CD8-positive, alpha-beta memory T cell (primary cell): ENCODE data around the gene CA12. TPM values are rescaled to one million over a fixed set of nuclear protein-coding genes. Genes with fewer than 3 reads are reported as not detected.

Experiments used
- CTCF ChIA-PET: fragments of 350-600 bp; sonication (Branson Sonifier 250); formaldehyde crosslinking; loops from one replicate; lab custom pipeline; 2021; ENCODE audit warnings: antibody characterized with exemption; lab: Charles Lee
- POLR2A ChIA-PET: fragments of 350-600 bp; sonication (Branson Sonifier 250); formaldehyde crosslinking; loops from one replicate; lab custom pipeline; 2021; ENCODE audit warnings: antibody characterized with exemption; lab: Charles Lee
- DNase-seq, 5 donors: peaks; one replicate each; pipeline versions ENCODE4 v3.0.0 to v3.0.0-alpha.2; 2020 to 2022; ENCODE audit warnings: mixed read lengths in 1 of 5
- H3K27ac ChIP-seq: one replicate; pipeline ENCODE4 v1.7.0; 2013; ENCODE audit warnings: low read depth, mild to moderate bottlenecking, low read length, moderate library complexity
- H3K27me3 ChIP-seq: 2 replicates; pipeline ENCODE4 v1.7.0; 2013; ENCODE audit warnings: low read length, mild to moderate bottlenecking; ENCODE audit not compliant: insufficient read depth, poor library complexity, severe bottlenecking
- H3K36me3 ChIP-seq: 2 replicates; pipeline ENCODE4 v1.7.0; 2013; ENCODE audit warnings: mild to moderate bottlenecking, low read length, moderate library complexity; ENCODE audit not compliant: insufficient read depth
- H3K4me1 ChIP-seq: 2 replicates; pipeline ENCODE4 v1.7.0; 2013; ENCODE audit warnings: mild to moderate bottlenecking, low read length, moderate library complexity; ENCODE audit not compliant: insufficient read depth
- H3K4me3 ChIP-seq: 2 replicates; pipeline ENCODE4 v1.7.0; 2013; ENCODE audit warnings: mild to moderate bottlenecking, low read length
- H3K9me3 ChIP-seq: 2 replicates; pipeline ENCODE4 v1.7.0; 2013; ENCODE audit warnings: mild to moderate bottlenecking, low read length
- H3K27ac Mint-ChIP-seq, 8 donors: one replicate each; pipeline ENCODE4 v1.8.0; 2020 to 2021; ENCODE audit warnings: mixed read lengths in 8 of 8, mild to moderate bottlenecking in 6 of 8, inconsistent platforms in 3 of 8, moderate library complexity in 3 of 8
- H3K27me3 Mint-ChIP-seq, 2 donors: one replicate each; pipeline ENCODE4 v1.8.0; 2020 to 2021; ENCODE audit warnings: mixed read lengths in 2 of 2, mild to moderate bottlenecking in 1 of 2, moderate library complexity in 1 of 2
- H3K36me3 Mint-ChIP-seq, 3 donors: one replicate each; pipeline ENCODE4 v1.8.0; 2020 to 2021; ENCODE audit warnings: mixed read lengths in 3 of 3, inconsistent platforms in 1 of 3, mild to moderate bottlenecking in 1 of 3
- H3K4me1 Mint-ChIP-seq, 3 donors: one replicate each; pipeline ENCODE4 v1.8.0; 2020 to 2021; ENCODE audit warnings: mixed read lengths in 3 of 3, inconsistent platforms in 1 of 3, mild to moderate bottlenecking in 1 of 3
- H3K4me3 Mint-ChIP-seq, 7 donors: one replicate each; pipeline ENCODE4 v1.8.0; 2020 to 2021; ENCODE audit warnings: mixed read lengths in 7 of 7, mild to moderate bottlenecking in 6 of 7, moderate library complexity in 4 of 7, inconsistent platforms in 2 of 7
- H3K9me3 Mint-ChIP-seq, 5 donors: one replicate each; pipeline ENCODE4 v1.8.0; 2020 to 2022; ENCODE audit warnings: mixed read lengths in 5 of 5, mild to moderate bottlenecking in 3 of 5, moderate library complexity in 2 of 5, inconsistent platforms in 1 of 5
- polyA plus RNA-seq: library from polyadenylated mRNA; unstranded; fragments of 300-500 nt; fragmentation: Illumina TruSeq; gene quantifications from one replicate; pipeline ENCODE4 v1.2.3, GENCODE V29; 2021
- total RNA-seq, 2 experiments: library from RNA; stranded (reverse); gene quantifications; one replicate each; pipeline ENCODE4 v1.2.3, GENCODE V29; 2021

Gene CA12
- total and polyA plus RNA-seq, 3 experiments from 2014 or later: 0.08 TPM; not detected in 2

DNA sequence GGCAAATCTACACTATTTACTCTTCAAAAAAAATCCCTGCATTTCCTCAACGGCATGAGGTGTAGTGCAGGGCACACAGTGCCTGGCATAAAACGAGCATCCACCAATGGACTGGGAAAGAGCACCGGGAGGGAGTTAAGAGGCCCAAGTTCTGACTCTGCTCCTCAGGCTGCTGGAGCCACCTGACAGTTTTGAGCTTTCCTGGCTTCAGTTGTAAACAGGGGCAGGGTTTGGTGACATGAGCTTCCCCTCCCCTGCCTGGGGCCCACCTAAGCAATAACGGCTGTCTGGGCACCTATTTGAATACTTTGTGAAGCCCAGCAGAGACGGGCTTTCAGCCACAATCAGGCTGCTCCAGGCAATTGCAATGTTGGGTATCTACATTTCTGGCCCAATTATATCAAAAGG is 16.4 kb downstream of the CA12 start:
- Histone ChIP-seq H3K4me3 (no peak overlapping the region), H3K9me3 (no peaks in the 10 kb centered on the region), H3K27ac (no peak overlapping the region), H3K36me3 (no peaks in the 10 kb centered on the region), H3K4me1 (no peaks in the 10 kb centered on the region), H3K27me3 (no peaks in the 10 kb centered on the region)
- DNase-seq: no peak
- Mint-ChIP-seq H3K4me1 (no peaks in the 10 kb centered on the region), H3K27me3 (peaks cover 9 to 21% of the 10 kb centered on the region in 2 donors), H3K27ac (no peak overlapping the region), H3K36me3 (no peaks in the 10 kb centered on the region), H3K9me3 (no peaks in the 10 kb centered on the region), H3K4me3 (no peak overlapping the region)
- POLR2A ChIA-PET: no interaction called here
- CTCF ChIA-PET: no interaction called here

DNA sequence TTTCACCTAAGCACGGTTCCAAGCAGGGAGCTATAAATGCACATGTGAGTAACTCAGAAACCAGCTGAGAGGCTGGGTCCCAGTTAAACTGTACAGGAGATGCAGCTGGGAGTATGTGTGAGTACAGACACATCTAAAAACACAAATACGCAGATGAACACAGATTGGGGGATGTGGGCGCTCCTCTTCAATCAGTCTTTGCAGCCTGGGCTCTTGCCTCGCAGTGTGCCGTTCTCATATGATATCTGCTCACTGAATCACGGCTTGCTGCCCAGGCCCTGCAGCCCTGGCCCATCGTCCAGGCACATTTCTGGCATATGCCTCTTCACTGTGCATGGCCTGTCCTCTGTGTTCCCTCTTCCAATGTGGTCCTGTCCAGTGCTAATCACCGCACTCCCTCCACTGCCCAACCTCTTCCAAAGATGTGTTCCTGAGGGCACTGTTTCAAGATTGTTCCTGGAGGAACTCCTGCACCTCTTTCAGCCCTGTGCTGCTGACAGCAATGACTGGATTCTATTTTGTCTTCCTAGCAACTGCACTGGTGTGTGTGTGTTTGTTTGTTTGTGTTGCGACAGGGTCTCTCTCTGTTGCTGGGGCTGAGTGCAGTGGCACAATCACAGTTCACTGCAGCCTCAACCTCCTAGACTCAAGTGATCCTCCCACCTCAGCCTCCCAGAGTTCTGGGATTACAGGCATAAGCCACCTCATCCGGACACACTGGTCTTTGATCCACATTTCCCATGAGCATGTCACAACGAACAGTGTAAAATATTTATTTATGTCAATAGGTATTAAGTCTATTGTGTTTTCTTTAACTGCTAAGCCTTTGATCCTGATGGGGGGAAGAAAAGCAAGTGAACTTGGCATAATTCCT is 17.0 kb downstream of the CA12 start:
- no peaks in the 10 kb centered on the region for H3K36me3 Mint-ChIP-seq
- no peaks in the 10 kb centered on the region for H3K36me3 ChIP-seq
- peaks cover 10 to 21% of the 10 kb centered on the region in 2 donors for H3K27me3 Mint-ChIP-seq
- no peak for DNase-seq
- no peak overlapping the region for H3K4me3 ChIP-seq
- H3K27ac Mint-ChIP-seq: no peak overlapping the region
- no peak overlapping the region for H3K4me3 Mint-ChIP-seq
- no peaks in the 10 kb centered on the region for H3K4me1 Mint-ChIP-seq
- no peaks in the 10 kb centered on the region for H3K9me3 Mint-ChIP-seq
- H3K27ac ChIP-seq: no peak overlapping the region
- H3K27me3 ChIP-seq: no peaks in the 10 kb centered on the region
- no peaks in the 10 kb centered on the region for H3K9me3 ChIP-seq
- CTCF ChIA-PET: no interaction called here
- POLR2A ChIA-PET: interaction anchor here (0.6 kb wide), 1 partner anchor 10 kb away, joined by 5 read pairs; no protein-coding TSS in a partner anchor
- no peaks in the 10 kb centered on the region for H3K4me1 ChIP-seq

GRCh38 chr15:63363292-63363691 is 18.4 kb downstream of the CA12 start:
- Mint-ChIP-seq H3K4me3 (no peak overlapping the region), H3K9me3 (no peaks in the 10 kb centered on the region), H3K4me1 (no peaks in the 10 kb centered on the region), H3K36me3 (no peaks in the 10 kb centered on the region), H3K27me3 (peaks cover 10 to 24% of the 10 kb centered on the region in 2 donors), H3K27ac (no peak overlapping the region)
- H3K4me3 ChIP-seq: no peak overlapping the region
- no peaks in the 10 kb centered on the region for H3K27me3 ChIP-seq
- H3K9me3 ChIP-seq: no peaks in the 10 kb centered on the region
- H3K36me3 ChIP-seq: no peaks in the 10 kb centered on the region
- no peak for DNase-seq
- POLR2A ChIA-PET: no interaction called here
- H3K27ac ChIP-seq: no peak overlapping the region
- CTCF ChIA-PET: no interaction called here
- H3K4me1 ChIP-seq: no peaks in the 10 kb centered on the region

DNA sequence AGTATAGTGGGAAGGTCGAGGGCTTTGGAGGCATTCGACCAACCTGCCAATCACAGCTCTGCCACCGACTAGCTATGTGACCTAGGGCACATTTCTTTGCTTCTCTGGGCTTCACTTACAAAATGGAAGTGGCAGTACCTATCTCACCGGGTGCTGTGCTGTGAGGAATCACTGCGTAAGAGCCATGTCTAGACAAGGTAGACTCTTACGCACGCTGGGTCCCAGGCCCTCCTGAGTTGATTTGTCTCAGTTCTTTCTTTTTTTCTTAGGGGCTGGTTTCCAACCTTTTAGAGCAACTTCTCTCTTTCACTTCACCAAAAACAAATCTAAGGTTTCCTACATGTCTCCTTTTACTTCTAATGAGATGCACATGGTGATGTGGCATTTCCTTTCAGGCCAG is 18.8 kb downstream of the CA12 start:
- Histone ChIP-seq H3K4me3 (no peak overlapping the region), H3K36me3 (no peaks in the 10 kb centered on the region), H3K27ac (no peak overlapping the region), H3K9me3 (no peaks in the 10 kb centered on the region), H3K4me1 (no peaks in the 10 kb centered on the region), H3K27me3 (no peaks in the 10 kb centered on the region)
- Mint-ChIP-seq H3K9me3 (no peaks in the 10 kb centered on the region), H3K4me3 (no peak overlapping the region), H3K27ac (no peak overlapping the region), H3K36me3 (no peaks in the 10 kb centered on the region), H3K4me1 (no peaks in the 10 kb centered on the region), H3K27me3 (peaks cover 10 to 27% of the 10 kb centered on the region in 2 donors)
- no peak for DNase-seq
- ChIA-PET POLR2A (no interaction called here), CTCF (no interaction called here)

DNA sequence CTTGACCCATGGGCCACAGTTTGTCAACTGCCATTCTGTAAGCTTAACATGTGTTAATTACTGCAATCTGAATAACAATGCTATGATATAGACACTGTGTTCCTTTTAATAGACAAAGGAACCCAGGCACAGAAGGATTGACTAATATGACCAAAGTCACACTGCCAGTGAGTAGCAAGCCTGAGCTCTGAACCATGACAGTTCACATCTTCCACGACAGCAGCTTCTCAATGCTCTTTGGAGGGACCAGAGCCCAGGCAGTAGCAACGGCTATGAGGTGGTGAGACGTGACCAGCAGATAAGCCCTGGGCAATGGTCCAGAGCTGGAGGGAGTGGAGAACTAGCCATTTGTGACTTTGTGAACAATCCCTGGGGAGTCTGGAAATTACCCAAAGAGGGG is 19.4 kb downstream of the CA12 start:
- CTCF ChIA-PET: interaction anchor here (0.8 kb wide), 1 partner anchor 9 kb away, joined by 3 read pairs; no protein-coding TSS in a partner anchor
- H3K36me3 Mint-ChIP-seq: no peaks in the 10 kb centered on the region
- no peaks in the 10 kb centered on the region for H3K9me3 ChIP-seq

DNA sequence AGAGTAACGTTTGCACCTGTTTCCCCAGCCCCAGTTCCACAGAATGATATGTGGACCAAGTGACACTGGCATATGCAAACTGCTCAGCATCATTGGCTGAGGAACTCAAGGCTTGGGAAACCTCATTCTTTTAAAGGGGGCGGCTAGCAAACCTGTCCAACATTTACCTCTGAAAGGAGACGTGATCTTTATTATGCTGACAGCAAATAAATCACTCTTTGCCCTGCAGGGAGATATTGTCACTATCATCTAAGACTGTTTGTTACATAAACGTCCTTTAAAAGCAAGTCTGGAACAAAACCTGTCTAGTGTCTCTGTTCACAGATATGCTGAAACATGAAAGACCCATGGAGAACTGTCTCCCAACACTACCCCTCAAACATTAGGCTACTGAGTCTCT is 21.5 kb downstream of the CA12 start:
- H3K36me3 Mint-ChIP-seq: no peaks in the 10 kb centered on the region
- no peak overlapping the region for H3K4me3 Mint-ChIP-seq
- ChIA-PET POLR2A (no interaction called here), CTCF (no interaction called here)
- Histone ChIP-seq H3K4me1 (no peaks in the 10 kb centered on the region), H3K9me3 (no peaks in the 10 kb centered on the region), H3K27me3 (no peaks in the 10 kb centered on the region), H3K36me3 (no peaks in the 10 kb centered on the region), H3K27ac (no peak overlapping the region), H3K4me3 (no peak overlapping the region)
- H3K27me3 Mint-ChIP-seq: peaks cover 11 to 28% of the 10 kb centered on the region in 2 donors
- no peak for DNase-seq
- peaks cover 0 to 3% (median 0%) of the 10 kb centered on the region in 5 donors for H3K9me3 Mint-ChIP-seq
- H3K4me1 Mint-ChIP-seq: no peaks in the 10 kb centered on the region
- peak overlapping the region in 1 of 8 donors; percentile 47 for H3K27ac Mint-ChIP-seq

More for the DNA sequence above, 19.4 kb downstream of the CA12 start:
- H3K9me3 Mint-ChIP-seq: no peaks in the 10 kb centered on the region
- H3K4me1 Mint-ChIP-seq: no peaks in the 10 kb centered on the region
- Histone ChIP-seq H3K4me3 (no peak overlapping the region), H3K4me1 (no peaks in the 10 kb centered on the region), H3K27ac (no peak overlapping the region), H3K27me3 (no peaks in the 10 kb centered on the region), H3K36me3 (no peaks in the 10 kb centered on the region)
- POLR2A ChIA-PET: no interaction called here
- H3K27ac Mint-ChIP-seq: peak overlapping the region in 1 of 8 donors; percentile 35
- H3K4me3 Mint-ChIP-seq: no peak overlapping the region
- no peak for DNase-seq
- H3K27me3 Mint-ChIP-seq: peaks cover 10 to 28% of the 10 kb centered on the region in 2 donors

DNA sequence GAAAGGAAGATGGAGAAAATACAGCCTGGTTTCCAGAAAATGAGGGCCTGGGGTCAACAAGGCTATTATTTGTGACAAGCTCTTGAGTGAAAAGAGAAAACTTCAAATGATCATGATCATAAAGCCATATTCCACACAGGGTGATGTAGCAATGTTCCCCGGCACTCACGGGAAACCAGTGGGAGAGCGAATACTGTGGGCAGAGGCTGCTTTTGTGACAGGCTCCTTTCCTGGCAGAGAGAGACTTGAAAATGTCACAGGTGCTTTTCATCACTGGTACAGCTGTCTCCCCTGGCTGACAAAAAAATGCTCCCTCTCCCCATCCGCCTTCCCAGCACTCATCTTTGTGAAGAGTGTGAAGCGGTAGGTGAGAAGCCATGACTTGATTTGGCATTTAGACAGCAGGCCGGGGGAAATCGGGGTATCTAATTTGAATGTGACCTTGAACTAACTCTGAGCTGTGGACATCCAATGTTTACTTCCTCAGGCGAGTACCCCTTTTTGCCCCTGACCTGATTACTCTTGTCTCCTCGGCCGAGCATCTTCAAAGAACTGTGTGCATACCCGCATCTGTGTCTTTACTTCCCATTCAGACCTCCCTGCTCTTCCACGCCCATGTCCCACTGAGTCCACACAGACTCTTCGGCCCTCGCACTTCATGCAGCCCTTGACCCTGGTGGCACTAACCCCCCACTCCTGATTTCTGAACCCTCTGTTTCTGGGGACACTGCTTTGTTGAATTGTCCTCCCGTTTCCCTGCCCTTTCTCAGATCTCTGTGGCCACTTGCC is 23.2 kb downstream of the CA12 start:
- POLR2A ChIA-PET: no interaction called here
- Histone ChIP-seq H3K9me3 (no peaks in the 10 kb centered on the region), H3K36me3 (no peaks in the 10 kb centered on the region), H3K27me3 (no peaks in the 10 kb centered on the region), H3K4me1 (no peaks in the 10 kb centered on the region), H3K4me3 (no peak overlapping the region), H3K27ac (no peak overlapping the region)
- no peak overlapping the region for H3K4me3 Mint-ChIP-seq
- peaks cover 10 to 33% of the 10 kb centered on the region in 2 donors for H3K27me3 Mint-ChIP-seq
- H3K4me1 Mint-ChIP-seq: no peaks in the 10 kb centered on the region
- CTCF ChIA-PET: no interaction called here
- no peak for DNase-seq
- no peaks in the 10 kb centered on the region for H3K36me3 Mint-ChIP-seq
- H3K27ac Mint-ChIP-seq: no peak overlapping the region
- peaks cover 0 to 3% (median 0%) of the 10 kb centered on the region in 5 donors for H3K9me3 Mint-ChIP-seq

GRCh38 chr15:63357731-63358130 is 23.9 kb downstream of the CA12 start:
- H3K27ac ChIP-seq: no peak overlapping the region
- ChIA-PET POLR2A (no interaction called here), CTCF (no interaction called here)
- no peaks in the 10 kb centered on the region for H3K9me3 ChIP-seq
- H3K27me3 Mint-ChIP-seq: peaks cover 8 to 27% of the 10 kb centered on the region in 2 donors
- no peaks in the 10 kb centered on the region for H3K36me3 Mint-ChIP-seq
- H3K9me3 Mint-ChIP-seq: peaks cover 0 to 3% (median 0%) of the 10 kb centered on the region in 5 donors
- no peaks in the 10 kb centered on the region for H3K36me3 ChIP-seq
- no peak overlapping the region for H3K4me3 Mint-ChIP-seq
- no peaks in the 10 kb centered on the region for H3K4me1 ChIP-seq
- no peaks in the 10 kb centered on the region for H3K27me3 ChIP-seq
- no peak for DNase-seq
- no peaks in the 10 kb centered on the region for H3K4me1 Mint-ChIP-seq
- H3K4me3 ChIP-seq: no peak overlapping the region
- H3K27ac Mint-ChIP-seq: no peak overlapping the region
